HG03135 (cell line): ENCODE data around the gene FXYD7.
"Not testable (repeated sequence)": the region's sequence is repeated elsewhere in the genome, so short reads cannot be mapped to it uniquely, and the experiment has no call there.

Source experiments
- ATAC-seq: cut with Tn5 transposase; IDR thresholded peaks from one replicate; pipeline ENCODE4 v1.9.1; 2021; ENCODE audit warnings: mild to moderate bottlenecking, moderate library complexity; ENCODE audit not compliant: unreplicated experiment

FXYD7 gene

GRCh38 chr19:35194012-35194984 lies 51.2 kb downstream of the FXYD7 start:
- no peak for ATAC-seq

- no peak for ATAC-seq
Measured at GRCh38 chr19:35195830-35196229, 52.8 kb downstream of the FXYD7 start.

- ATAC-seq: not testable (repeated sequence)
Measured at GRCh38 chr19:35196861-35197260, 53.8 kb downstream of the FXYD7 start.

- ATAC-seq: no peak
Measured at GRCh38 chr19:35199481-35199880, 56.4 kb downstream of the FXYD7 start.

- ATAC-seq: no peak
Measured at GRCh38 chr19:35202722-35203688, 60.0 kb downstream of the FXYD7 start.
